ENCODE data around the gene TRPC4. TPM values are rescaled to one million over a fixed set of nuclear protein-coding genes. Genes with fewer than 3 reads are reported as not detected.

TRPC4 gene
- total and polyA plus RNA-seq, 2 donors (not counting 1 experiment from before 2014, with no cell fraction given): not detected

GRCh38 chr13:37596805-37597204 lies 272.8 kb downstream of the TRPC4 start:
- no peaks in the 10 kb centered on the region for H3K27me3 Mint-ChIP-seq
- CTCF ChIA-PET: interaction anchor here (0.7 kb wide), 1 partner anchor 126 kb away, joined by 3 read pairs; no protein-coding TSS in a partner anchor
- H3K4me2 ChIP-seq (replicated peaks; ENCODE audit: low read depth, low read length, poor library complexity, severe bottlenecking): no peak overlapping the region
- no peaks in the 10 kb centered on the region for H3K27me3 ChIP-seq (replicated peaks in 1 of 4; ENCODE audit: control extremely low read depth in 1 of 4, control insufficient read depth in 3 of 4, insufficient read depth in 4 of 4, low read length in 3 of 4)
- H3K4me3 Mint-ChIP-seq: no peak overlapping the region
- no peaks in the 10 kb centered on the region for H3K4me1 ChIP-seq (ENCODE audit: control insufficient read depth in 2 of 2, insufficient read depth in 2 of 2, low read length in 2 of 2)
- no CpG with 5 or more reads among the region's 3 CpGs for WGBS (ENCODE audit: insufficient coverage)
- H3K9me3 Mint-ChIP-seq (ENCODE audit: insufficient read depth): no peaks in the 10 kb centered on the region
- H3K36me3 ChIP-seq (replicated peaks in 1 of 2; ENCODE audit: control extremely low read depth in 1 of 2, control insufficient read depth in 1 of 2, extremely low read depth in 1 of 2, insufficient read depth in 2 of 2, low read length in 1 of 2): no peaks in the 10 kb centered on the region
- no peaks in the 10 kb centered on the region for H3K9me3 ChIP-seq (ENCODE audit: control extremely low read depth in 1 of 3, control insufficient read depth in 2 of 3, insufficient read depth in 1 of 3, low read length in 2 of 3)
- no peak overlapping the region for H3K9ac ChIP-seq (ENCODE audit: low read length)
- no peaks in the 10 kb centered on the region for H4K20me1 ChIP-seq (ENCODE audit: control insufficient read depth, insufficient read depth, low read length, poor library complexity, severe bottlenecking)
- H3K79me2 ChIP-seq (ENCODE audit: control insufficient read depth, insufficient read depth, low read length): no peaks in the 10 kb centered on the region
- intact Hi-C loops (cut with micrococcal nuclease): no loop called here
- no peak overlapping the region for H3K4me3 ChIP-seq (ENCODE audit: control extremely low read depth in 1 of 5, extremely low read depth in 1 of 5, insufficient read depth in 1 of 5, low read depth in 2 of 5, low read length in 4 of 5)
- H3K27ac ChIP-seq (ENCODE audit: low read length in 2 of 2): no peak overlapping the region
- H3K27ac Mint-ChIP-seq: no peak overlapping the region
- H3K4me1 Mint-ChIP-seq: no peaks in the 10 kb centered on the region
- TF ChIP-seq CTCF (IDR thresholded peaks at IDR 0.05) (no peak), EZH2 (IDR thresholded peaks at IDR 0.05; ENCODE audit: borderline replicate concordance, insufficient read depth, low read depth, low read length, poor library complexity, severe bottlenecking) (no peak)
- DNase-seq (no peak), ATAC-seq (ENCODE audit: low read depth) (no peak)
- no peak overlapping the region for H2AFZ ChIP-seq (ENCODE audit: insufficient read depth, low read depth, low read length, poor library complexity, severe bottlenecking)
- POLR2A ChIA-PET: no interaction called here

DNA sequence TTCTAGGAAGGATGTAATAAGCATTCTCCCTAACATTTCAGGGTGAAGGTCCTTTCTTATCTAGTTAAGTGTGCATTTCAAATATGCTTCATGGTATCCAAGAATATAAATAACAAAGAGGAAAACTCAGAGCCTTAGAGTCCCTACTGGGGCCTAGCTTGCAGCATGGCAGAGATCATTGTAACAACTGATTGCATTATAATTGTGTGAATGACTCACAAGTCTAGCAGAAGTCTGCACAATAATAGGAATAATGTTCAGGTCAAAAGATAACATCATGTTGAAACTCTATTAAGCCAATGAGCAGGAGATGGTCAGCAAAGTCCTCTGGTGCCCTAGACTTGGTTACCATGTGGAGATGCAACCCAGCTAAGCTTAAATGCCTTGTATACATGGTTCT lies 274.4 kb downstream of the TRPC4 start:
- intact Hi-C loops (cut with micrococcal nuclease): no loop called here
- Histone ChIP-seq H3K79me2 (ENCODE audit: control insufficient read depth, insufficient read depth, low read length) (no peaks in the 10 kb centered on the region), H3K4me2 (replicated peaks; ENCODE audit: low read depth, low read length, poor library complexity, severe bottlenecking) (no peak overlapping the region), H4K20me1 (ENCODE audit: control insufficient read depth, insufficient read depth, low read length, poor library complexity, severe bottlenecking) (no peaks in the 10 kb centered on the region), H3K27me3 (replicated peaks in 1 of 4; ENCODE audit: control extremely low read depth in 1 of 4, control insufficient read depth in 3 of 4, insufficient read depth in 4 of 4, low read length in 3 of 4) (no peaks in the 10 kb centered on the region), H3K27ac (ENCODE audit: low read length in 2 of 2) (no peak overlapping the region), H3K9ac (ENCODE audit: low read length) (no peak overlapping the region), H3K4me3 (ENCODE audit: control extremely low read depth in 1 of 5, extremely low read depth in 1 of 5, insufficient read depth in 1 of 5, low read depth in 2 of 5, low read length in 4 of 5) (no peak overlapping the region), H2AFZ (ENCODE audit: insufficient read depth, low read depth, low read length, poor library complexity, severe bottlenecking) (no peak overlapping the region), H3K9me3 (ENCODE audit: control extremely low read depth in 1 of 3, control insufficient read depth in 2 of 3, insufficient read depth in 1 of 3, low read length in 2 of 3) (no peaks in the 10 kb centered on the region), H3K36me3 (replicated peaks in 1 of 2; ENCODE audit: control extremely low read depth in 1 of 2, control insufficient read depth in 1 of 2, extremely low read depth in 1 of 2, insufficient read depth in 2 of 2, low read length in 1 of 2) (no peaks in the 10 kb centered on the region), H3K4me1 (ENCODE audit: control insufficient read depth in 2 of 2, insufficient read depth in 2 of 2, low read length in 2 of 2) (no peaks in the 10 kb centered on the region)
- ATAC-seq (ENCODE audit: low read depth) (no peak), DNase-seq (no peak)
- H3K27ac Mint-ChIP-seq: no peak overlapping the region
- H3K4me1 Mint-ChIP-seq: no peaks in the 10 kb centered on the region
- H3K4me3 Mint-ChIP-seq: no peak overlapping the region
- TF ChIP-seq CTCF (IDR thresholded peaks at IDR 0.05): no peak
- TF ChIP-seq EZH2 (IDR thresholded peaks at IDR 0.05; ENCODE audit: borderline replicate concordance, insufficient read depth, low read depth, low read length, poor library complexity, severe bottlenecking): no peak
- no peaks in the 10 kb centered on the region for H3K9me3 Mint-ChIP-seq (ENCODE audit: insufficient read depth)
- ChIA-PET POLR2A (no interaction called here), CTCF (interaction anchor here (0.6 kb wide), 1 partner anchor 25 kb away, joined by 5 read pairs; no protein-coding TSS in a partner anchor)
- H3K27me3 Mint-ChIP-seq: no peaks in the 10 kb centered on the region
